ENCODE measurements around the gene RNF224. TPM values are rescaled to one million over a fixed set of nuclear protein-coding genes. Genes with fewer than 3 reads are reported as not detected.
A peak's percentile ranks its signal among the peaks of the same experiment; 100 is the strongest.

The RNF224 gene
- total and polyA plus RNA-seq, 2 of the 13 experiments (the other 11 are each of a cell fraction or from before 2014, with no cell fraction given), result 0.09 TPM; not detected in 1

GRCh38 chr9:137217276-137218211 lies 9.8 kb upstream of the RNF224 start (continued):
- TF ChIP-seq ARID4A (CRISPR knock-in tag; IDR thresholded peaks at IDR 0.05; ENCODE audit: borderline replicate concordance), result peak; percentile 76; the same call in 1 of the 2 replicates
- no peak for TF ChIP-seq PHB2 (IDR thresholded peaks at IDR 0.05; ENCODE audit: partially characterized antibody)
- no peak for TF ChIP-seq ETV6 (CRISPR knock-in tag; conservative IDR thresholded peaks at IDR 0.05)
- no peak for TF ChIP-seq ZNF546 (CRISPR knock-in tag; conservative IDR thresholded peaks at IDR 0.05)
- no peak for TF ChIP-seq ZNF121 (CRISPR knock-in tag; IDR thresholded peaks at IDR 0.05)

GRCh38 chr9:137218212-137218753 lies 9.0 kb upstream of the RNF224 start:
- H3K36me3 ChIP-seq (replicated peaks in 1 of 2; ENCODE audit: control insufficient read depth in 1 of 2, insufficient read depth in 2 of 2, low read length in 2 of 2), result no peaks in the 10 kb centered on the region
- H3K4me3 ChIP-seq (replicated peaks in 1 of 3; ENCODE audit: insufficient read depth in 1 of 3, low read depth in 2 of 3, low read length in 3 of 3), result peak overlapping the region; percentile 68 to 83 (median 77)
- BruUV-seq (replicated peaks), result no TSS peak
- in situ Hi-C loops (cut with HindIII; ENCODE audit: extremely low pct_ligation_motif_present, low pct_unique_long_range_greater_than_20kb) (no loop called here), intact Hi-C loops (cut with micrococcal nuclease; ENCODE audit: unreplicated experiment) (no loop called here)
- ChIA-PET POLR2A (interaction anchor here (1.0 to 13.4 kb wide), 12 partner anchors 8 to 137 kb away, joined by 3 to 225 read pairs (median 8); partner anchors contain the start of genes ANAPC2, NDOR1, RNF224 and SSNA1), CTCF (ENCODE audit: low intra/inter-chr PET ratio, low total read pairs) (no interaction called here)
- H3K4me2 ChIP-seq (ENCODE audit: low read depth, low read length), result peak overlapping the region; percentile 90
- no peaks in the 10 kb centered on the region; a peak in 1 of 5 replicates for H3K27me3 ChIP-seq (ENCODE audit: control insufficient read depth in 1 of 2, insufficient read depth in 2 of 2, low read length in 2 of 2)
- H2AFZ ChIP-seq (ENCODE audit: low read length), result no peak overlapping the region
- peaks cover 3% of the 10 kb centered on the region for H3K79me2 ChIP-seq (ENCODE audit: insufficient read depth, low read length)
- peak overlapping the region; percentile 77 for H3K9ac ChIP-seq (ENCODE audit: insufficient read depth, low read depth, low read length)
- no peak for DNase-seq (ENCODE audit: low spot score)
- H4K20me1 ChIP-seq (ENCODE audit: insufficient read depth, low read length), result peaks cover 4% of the 10 kb centered on the region; the same call in 1 of the 2 replicates
- FAIRE-seq, result no peak
- peaks cover 34% of the 10 kb centered on the region for H3K4me1 ChIP-seq (ENCODE audit: insufficient read depth, low read length)
- peak; percentile 5 for ATAC-seq
- peak overlapping the region; percentile 84 for H3K27ac ChIP-seq (ENCODE audit: extremely low read length, insufficient read depth, low read length)
- WGBS (ENCODE audit: low lambda C conversion rate), result 47% methylated on average over 3 of the region's 30 CpGs
- H3K9me3 ChIP-seq (ENCODE audit: low read length), result no peaks in the 10 kb centered on the region
- TF ChIP-seq HOXA3 (CRISPR knock-in tag; IDR thresholded peaks at IDR 0.05) (no peak), MED8 (CRISPR knock-in tag; IDR thresholded peaks at IDR 0.05; ENCODE audit: insufficient replicate concordance) (no peak), USF2 (IDR thresholded peaks at IDR 0.05; ENCODE audit: low read depth, low read length) (no peak), USF2 (CRISPR knock-in tag; IDR thresholded peaks at IDR 0.05; ENCODE audit: borderline replicate concordance) (no peak), IKZF4 (CRISPR knock-in tag; IDR thresholded peaks at IDR 0.05; ENCODE audit: borderline replicate concordance, low read depth, not compliant biosample characterization) (no peak), PBX2 (CRISPR knock-in tag; IDR thresholded peaks at IDR 0.05) (no peak), NFKB2 (CRISPR knock-in tag; IDR thresholded peaks at IDR 0.05; ENCODE audit: borderline replicate concordance) (no peak), KLF16 (CRISPR knock-in tag; IDR thresholded peaks at IDR 0.05) (no peak)
